Keratinocyte (primary cell): ENCODE results near the gene NIT2.

ENCODE experiments used
- CTCF ChIP-seq, 3 experiments: IDR thresholded peaks in 1 of 3; conservative IDR thresholded peaks in 1 of 3; optimal IDR thresholded peaks in 1 of 3; 2 replicates in 2 of 3; 3 replicates in 1 of 3; pipeline versions ENCODE3 to v1.5.1; 2011; ENCODE audit warnings: low read length in 3 of 3, mild to moderate bottlenecking in 3 of 3, moderate library complexity in 2 of 3, control low read depth in 1 of 3, inconsistent platforms in 1 of 3; ENCODE audit not compliant: insufficient read depth in 2 of 3; ENCODE audit errors: extremely low read depth in 1 of 3
- EZH2 ChIP-seq: IDR thresholded peaks from one replicate; pipeline ENCODE4 v1.6.1; 2012; ENCODE audit warnings: inconsistent platforms, mild to moderate bottlenecking, low read length, moderate library complexity

- TF ChIP-seq CTCF (optimal IDR thresholded peaks at IDR 0.05 in 1 of 3, IDR thresholded peaks at IDR 0.05 in 1 of 3, conservative IDR thresholded peaks at IDR 0.05 in 1 of 3; ENCODE audit: extremely low read depth in 1 of 3, insufficient read depth in 2 of 3, low read length in 3 of 3) (no peak), EZH2 (no peak)
Observed at GRCh38 chr3:100359035-100359434, 24.5 kb downstream of the NIT2 start.
